UCSD-AML1 (cell line): Measurements from ENCODE around the gene OPCML.

Experiments used
- DNase-seq: peaks from one replicate; lab custom pipeline; 2025; ENCODE audit not compliant: unreplicated experiment; lab: John Stamatoyannopoulos, UW

Gene OPCML

DNA sequence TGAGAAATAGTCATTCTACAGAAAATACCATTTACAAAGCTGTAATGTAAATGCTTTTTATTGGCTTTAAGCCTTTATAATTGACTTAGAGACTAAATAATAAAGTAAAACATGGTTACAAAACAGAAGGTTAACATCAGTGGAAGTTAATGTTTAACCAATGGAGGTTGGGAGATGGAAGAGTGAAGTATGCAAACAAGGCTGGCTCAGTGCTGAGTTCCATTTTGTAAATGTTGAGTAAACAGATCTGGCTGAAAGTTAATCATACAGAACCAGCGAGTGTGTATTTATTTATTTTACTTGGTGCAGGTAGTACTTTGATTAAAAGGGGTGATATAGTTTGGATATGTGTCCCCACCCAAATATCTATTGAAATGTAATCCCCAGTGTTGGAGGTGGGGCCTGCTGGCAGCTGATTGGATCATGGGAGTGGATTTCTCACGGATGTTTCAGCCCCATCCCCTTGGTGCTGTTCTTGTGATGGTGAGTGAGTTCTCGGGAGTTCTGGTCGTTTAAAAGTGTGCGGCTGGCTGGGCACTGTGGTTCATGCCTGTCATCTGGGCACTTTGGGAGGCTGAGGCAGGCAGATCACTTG is 827.4 kb downstream of the OPCML start:
- DNase-seq: no peak

DNA sequence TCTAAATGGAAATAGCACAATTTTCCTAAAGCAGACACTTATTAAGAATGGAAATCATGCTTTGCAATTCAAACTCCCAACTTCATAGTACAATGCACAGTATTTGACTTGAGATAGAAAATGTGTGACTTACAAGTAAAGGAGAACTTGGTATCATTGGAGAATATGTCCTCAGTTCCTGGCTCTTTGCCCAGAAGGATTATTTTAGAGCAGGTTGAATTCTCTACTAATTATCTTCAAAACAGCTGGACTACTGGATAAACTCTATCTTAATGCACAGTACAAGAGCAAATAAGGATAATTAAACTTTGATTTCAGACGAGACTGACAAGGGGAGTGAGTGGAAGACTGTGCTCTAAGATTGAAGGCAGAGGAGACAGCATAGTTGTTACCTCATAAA is 839.4 kb downstream of the OPCML start:
- no peak for DNase-seq

DNA sequence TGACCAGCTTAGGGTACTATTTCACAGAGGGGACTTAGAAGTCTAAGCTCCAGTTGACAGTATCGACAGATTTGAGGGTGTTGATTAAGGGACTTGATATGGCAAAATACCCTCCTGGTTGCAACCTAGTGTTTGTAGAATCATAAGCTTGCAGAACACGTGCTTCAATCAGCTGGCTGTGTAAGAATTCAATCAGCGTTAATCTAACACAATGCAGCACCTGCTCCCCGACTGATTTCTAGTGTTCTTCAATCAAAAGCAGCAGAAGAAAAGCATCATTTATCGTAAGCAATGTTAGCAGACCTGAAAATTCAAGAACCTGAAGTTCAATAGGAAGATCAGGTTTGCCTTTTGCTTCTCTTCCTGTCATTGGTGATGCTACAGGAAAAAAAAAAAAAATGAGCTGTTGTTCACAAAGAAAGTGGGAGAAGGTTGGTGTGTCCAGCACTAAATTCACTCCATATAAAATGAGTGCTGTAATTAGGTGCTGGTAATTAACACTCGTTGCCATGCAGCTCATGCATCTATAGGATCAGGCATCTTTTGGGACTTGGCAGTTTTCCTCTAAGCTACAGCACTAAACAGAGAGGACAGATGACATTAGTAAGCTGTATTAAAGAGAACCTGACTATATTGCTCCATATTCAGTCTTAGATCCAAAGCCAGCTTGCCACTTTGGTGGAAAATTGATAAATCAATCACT is 840.3 kb downstream of the OPCML start:
- DNase-seq: no peak

DNA sequence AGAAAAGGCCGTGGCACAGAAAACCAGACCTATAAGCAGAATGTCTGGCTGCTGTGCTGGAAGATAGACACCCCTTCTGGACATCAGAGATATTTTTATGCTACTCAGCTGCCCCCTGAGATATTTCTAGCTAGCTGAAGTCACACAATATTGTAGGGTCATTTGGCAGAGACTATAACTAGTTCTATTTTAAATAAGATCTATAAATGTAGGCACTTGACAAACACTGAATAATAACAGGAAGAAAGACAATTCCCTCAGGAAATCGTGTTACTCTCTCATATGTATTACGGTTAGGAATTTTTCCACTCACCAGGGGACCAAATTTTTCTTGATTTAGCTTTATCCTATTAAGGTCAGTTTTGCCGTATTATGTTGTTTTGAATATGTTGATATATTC is 845.4 kb downstream of the OPCML start:
- no peak for DNase-seq

DNA sequence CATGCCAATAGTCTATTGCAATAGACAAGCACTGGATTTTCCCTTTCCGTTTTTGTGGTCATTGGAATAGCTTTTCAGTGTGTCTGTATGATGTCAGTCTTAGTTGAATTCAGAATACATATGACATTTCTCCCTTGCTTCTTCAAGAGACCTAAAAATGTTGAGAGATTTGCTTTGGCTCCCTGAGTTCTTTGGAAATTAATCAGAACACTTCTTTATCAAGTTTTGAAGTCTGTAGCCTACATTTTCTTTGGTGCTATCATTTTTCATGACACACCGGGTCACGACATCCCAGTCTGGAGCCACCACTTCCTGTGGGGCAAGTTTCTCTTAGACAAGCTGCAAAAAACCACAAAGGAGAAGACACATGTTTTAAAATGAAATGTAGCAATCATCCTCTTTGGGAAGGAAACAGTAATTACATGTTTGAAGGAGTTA is 847.1 kb downstream of the OPCML start:
- DNase-seq: no peak

DNA sequence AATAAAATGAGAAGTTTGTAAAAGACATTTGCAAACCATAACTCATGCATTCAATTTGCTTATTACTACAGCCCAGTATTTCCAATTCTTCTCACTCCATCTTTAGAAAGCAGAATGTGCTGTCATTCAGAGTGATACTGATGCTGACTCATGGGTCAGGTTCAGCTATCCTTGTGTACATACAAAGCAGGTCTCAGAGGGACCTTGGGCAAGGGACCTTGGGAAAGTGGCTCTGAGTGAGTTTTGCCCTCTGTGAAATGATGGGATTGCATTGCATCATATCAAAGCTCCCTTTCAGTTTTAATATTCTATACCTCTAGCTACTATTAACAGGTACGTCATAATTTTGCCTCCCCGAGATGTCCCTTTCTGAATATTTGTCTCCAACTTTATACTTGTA is 848.7 kb downstream of the OPCML start:
- DNase-seq: no peak

DNA sequence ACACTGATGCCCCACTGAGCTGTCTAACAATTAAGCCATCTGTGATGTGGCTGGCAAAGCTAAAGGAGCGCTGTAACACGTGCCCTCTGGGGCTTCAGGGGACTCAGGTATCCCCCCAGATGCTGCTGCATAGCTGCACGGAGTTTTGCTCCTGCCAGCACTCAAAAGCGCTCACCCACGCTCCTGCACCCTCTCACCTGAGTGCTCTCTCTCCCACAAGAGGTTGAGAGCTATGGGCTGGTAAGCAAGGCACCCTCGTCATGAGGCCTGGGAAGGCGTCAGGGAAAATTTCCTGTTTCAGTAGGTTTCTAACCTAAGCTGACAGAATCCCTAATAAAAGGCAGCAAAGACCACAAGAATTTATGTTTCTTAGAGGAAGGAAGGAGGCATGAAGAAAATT is 850.3 kb downstream of the OPCML start:
- DNase-seq: no peak

DNA sequence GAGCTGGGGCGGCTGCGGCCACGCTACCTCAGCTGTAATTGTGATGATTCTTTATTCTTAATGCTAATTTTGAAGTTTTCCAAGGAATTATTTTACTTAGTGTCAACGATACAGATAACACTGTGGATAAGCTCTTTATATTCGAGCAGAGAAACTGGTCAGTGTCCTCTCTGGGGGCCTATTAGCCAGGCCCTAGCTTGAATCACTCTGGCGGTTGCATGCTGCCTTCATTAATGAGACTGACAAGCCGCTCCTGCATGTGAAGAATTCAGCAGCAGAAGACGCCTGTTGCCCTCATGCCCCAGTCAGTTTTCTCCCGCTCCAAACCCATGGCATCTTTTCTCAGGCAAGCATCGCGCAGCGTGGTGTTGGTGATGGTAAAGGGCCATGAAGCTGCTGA is 851.7 kb downstream of the OPCML start:
- DNase-seq: no peak

DNA sequence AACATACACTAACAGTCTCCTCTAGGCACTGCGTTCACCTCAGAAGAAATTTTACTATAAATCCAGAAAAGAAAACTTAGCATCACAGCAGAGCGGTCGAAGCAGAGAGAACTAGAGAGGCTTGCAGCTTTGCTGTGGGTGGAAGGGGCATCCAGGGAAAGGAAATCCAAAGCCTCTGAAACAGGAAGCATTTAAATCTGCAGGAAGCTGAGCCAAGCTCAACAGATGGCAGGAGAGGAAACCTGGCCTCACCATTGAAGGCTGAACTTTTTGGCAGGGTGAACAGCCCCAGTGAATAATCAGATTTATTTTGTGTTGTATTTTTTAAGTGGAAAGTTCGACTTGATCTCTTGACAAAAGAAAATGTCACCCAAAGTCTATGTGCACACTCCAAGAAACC is 858.1 kb downstream of the OPCML start:
- no peak for DNase-seq

DNA sequence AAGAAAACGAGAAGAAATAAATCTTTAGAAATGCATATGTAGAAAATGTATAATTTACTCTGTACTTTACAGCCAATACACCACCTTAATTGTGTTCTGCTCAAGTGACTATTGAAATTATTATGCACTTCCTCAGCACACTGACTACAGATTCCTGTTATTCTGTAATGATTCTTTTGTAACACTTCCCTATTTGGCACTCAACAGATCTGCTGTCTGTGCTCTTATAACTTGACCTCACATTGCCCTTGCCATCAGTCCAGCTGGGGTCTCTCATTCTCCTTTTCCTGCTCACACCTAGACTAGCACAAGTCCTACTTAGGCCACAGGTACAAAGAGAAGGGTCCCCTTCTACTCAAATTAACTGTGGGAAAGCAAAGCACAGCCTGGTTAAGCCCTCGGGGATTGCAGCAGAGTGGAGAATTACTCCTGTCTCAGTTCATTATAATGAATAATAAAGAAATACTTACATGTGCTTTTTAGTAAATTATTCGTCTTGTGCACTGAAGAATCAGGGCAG is 860.4 kb downstream of the OPCML start:
- DNase-seq: no peak

DNA sequence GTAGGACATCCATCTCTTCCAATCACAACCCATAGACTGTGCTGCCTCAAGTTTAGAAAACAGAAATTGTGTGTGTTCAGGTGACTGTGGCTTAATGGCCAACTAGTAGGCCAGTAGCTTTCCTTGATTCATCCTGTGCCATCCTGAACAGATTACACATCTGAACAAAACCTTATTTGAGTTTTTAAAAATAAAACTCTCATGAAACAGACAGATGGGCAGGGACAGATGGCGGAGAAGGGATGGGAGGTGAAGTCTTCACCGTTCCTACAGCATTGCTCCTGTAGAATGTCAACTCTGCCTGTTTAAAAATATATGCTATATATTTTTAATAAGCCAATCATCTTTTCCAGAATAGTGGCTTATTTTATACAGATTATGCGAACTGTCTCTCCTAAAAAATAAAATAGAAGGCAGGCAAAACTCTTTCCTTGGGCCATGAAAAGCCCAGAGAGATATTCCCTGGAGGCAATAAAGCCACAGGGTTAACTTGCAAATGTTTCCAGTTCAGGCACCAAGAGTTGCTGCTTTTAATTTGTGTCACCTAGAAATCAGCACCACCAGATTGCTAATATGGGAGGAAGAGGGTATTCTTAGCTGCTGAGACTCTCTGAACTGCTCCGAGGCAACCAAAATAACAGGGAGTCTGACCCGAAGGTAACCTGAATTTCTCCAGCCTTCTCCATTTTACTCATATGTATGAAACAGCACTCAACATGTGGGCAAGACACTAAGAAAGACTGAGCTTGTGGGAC is 861.2 kb downstream of the OPCML start:
- no peak for DNase-seq

DNA sequence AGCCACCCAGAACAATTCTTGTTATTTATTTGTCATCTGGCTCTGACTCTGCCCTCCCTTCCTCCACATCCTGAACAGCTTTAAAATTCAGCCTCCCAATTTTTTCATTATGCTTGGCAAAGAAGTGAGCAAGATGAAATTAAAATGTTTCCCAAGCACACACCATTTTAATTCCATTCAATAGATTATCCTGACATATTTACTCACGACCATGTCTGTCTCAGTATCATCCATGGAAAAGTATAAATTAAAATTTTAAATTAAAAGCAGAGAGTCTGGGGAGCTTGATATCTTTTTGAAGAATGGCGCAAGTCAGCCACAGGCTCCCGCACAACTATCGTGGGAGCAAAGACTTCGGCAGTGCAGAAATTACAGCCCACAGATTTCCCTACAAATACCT is 862.4 kb downstream of the OPCML start:
- no peak for DNase-seq

DNA sequence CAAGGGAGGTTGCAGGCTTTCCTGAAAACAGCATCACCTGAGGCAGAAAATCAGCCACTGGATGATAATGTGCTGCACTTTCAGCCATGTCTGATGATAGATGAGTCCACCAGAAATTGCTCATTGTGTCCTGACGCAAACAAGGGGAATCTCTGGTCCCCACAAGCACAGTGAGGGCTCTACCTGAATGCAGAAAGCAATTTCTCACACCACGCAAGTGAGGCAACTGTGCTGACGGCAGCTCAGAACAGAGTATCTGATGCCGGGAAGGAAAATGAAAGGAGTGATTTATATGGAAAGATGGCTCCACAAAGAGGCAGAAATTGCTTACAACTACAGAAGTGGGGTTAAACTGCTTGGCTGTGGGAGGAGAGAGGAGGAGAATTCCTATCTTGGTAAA is 867.1 kb downstream of the OPCML start:
- no peak for DNase-seq

DNA sequence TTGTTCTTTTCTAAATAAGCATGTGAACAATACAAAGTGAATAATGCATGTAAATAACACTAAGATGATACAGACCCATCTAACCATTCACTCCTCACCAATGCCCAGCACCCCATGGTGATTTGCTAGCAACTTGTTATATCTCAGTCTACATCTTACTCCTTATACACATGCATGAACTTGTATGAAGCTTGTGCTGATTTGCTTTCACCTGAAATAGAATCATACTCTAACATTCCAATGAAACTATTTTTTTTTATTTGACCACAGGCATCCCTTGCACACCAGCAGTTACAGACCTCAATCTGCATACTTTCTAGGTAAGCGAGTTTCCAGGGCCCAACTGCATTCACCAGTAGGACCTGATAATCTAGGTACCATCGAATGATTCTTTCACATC is 873.6 kb downstream of the OPCML start:
- no peak for DNase-seq

DNA sequence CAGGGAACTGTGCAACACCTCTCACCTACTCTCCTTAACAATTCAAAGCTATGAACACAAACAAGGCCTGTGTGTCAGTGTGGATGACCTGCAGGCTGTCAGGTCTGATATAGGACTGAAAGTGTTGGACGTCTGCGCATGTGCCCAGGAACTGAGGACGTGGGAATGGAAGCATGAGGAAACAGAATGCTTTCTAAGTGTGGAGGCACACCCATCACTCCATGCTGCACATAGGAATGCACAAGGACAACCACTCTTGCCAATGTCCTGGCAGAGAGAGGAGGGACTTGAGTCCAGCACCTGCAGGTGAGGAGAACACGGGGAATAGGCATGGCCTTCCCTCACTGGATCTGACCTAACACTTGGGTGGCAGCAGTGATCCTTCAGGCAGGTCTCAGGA is 874.3 kb downstream of the OPCML start:
- no peak for DNase-seq

DNA sequence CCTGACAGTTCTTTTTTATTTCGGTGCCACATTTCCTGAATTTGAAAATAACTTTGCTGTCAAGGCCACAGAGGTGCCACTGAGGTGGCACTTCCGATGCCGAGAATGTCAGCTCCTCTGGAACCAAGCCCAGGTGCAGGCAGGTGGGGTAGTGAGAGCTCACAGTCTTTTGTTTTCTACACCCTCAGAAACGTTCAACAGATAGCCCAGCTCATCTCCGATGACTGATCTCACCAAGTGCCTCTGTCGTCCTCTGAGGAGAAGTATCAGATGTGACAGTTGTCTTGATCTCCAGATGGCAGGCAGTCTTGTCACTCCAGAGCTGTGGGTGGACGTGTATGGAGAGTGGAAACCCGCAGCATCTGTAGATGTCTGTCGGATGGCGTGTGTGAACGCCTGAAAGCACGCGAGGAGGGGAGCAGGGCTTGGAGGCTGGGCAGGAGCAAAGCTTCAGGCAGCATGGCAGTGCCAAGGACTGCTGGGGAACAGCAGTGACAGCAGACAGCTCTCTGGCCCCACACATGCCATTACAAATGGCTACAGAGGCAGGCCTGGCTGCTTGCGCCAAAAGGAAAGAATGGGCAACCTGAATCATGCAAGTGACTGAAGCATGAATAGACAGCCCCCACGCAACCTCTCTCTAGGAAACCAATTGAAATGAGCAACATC is 877.0 kb downstream of the OPCML start:
- DNase-seq: no peak

DNA sequence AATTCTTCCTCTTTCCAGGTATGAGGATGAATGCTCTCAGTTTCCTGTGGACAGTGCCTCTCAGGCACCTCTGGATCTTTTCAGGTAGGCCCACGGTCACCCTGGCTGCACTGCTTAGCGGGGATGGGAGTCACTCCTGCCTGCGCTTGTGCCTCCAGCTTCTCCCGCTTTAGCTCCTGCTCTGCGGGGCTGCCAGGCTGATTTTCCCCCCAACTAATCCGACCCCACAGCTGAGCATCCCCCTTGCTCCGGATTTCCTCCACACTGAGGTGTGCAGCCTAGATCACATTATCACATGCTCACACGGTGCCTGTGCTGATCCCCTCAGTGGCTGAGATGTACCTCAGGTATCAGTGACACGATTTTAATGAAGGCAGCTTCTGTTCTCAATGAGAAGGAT is 879.1 kb downstream of the OPCML start:
- no peak for DNase-seq

DNA sequence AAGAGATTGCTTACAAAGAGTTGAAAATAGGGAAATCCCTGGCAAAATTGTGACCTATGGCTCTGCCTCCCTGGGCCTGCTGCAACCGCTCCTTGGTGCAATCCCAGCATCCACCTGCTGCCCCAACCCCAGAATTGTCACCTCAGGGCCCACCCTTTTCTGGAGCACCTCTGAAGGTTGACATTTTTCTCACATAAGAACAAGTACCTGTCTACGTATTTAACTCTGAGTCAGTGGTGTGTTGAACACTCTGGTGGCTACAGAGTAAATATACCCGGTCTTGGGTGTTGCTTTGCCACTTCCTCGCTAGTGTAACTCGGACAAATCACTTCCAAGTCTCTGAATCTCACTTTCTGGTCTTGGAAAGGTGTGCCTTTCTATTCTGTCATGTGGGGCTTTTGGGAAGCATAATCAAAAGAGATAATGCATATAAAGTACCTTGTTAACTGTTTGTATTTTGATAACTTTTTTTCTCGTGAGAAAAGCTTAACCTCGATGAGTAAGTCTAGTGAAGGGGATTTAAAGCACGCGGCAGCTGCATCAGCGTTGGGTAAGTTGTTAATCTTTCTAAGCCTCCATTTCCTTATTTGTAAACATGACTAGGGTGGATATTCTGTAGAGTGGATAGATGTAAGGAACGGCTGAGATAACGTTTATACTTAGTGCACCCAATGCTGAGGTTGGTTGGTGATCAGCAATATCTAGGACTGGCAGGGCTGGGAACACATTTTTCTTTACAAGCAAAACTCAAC is 881.2 kb downstream of the OPCML start:
- no peak for DNase-seq

DNA sequence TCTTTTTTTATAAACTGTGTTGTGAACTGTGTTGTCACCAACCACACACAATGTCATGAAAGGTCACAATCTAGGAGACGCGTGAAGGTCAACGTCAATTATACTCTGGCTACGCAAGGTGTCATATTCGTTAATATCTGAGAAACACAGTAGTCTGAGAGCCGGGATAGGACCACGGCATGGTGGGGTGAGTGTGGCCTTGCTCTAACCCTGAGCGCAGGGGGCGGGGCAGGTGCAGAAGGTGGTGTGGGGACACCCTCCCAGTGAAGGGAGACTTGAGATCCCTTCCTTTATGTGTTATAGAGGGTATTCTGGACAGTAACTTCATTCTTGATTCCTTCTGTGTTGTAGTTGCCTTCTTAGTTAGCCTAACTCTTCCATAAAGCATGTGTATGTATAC is 883.0 kb downstream of the OPCML start:
- DNase-seq: no peak

DNA sequence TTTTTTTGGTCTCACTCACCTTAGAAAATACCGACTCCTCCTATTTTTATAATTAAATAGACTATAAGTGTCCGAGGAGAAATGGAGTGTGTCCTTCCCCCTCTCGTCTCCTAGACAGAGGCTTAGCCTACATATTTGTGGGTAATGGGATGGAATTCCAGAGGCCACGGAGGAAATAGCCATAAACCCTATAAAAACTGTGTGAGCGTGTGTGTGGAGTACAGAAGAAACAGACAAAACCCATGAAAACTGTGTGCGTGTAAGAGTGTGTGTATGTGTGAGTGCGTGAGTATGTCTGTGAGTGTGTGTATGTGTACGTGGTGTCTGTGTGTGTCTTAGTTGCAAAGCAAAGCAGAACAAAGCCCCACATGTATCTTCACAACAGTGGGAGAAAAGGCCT is 883.5 kb downstream of the OPCML start:
- no peak for DNase-seq

DNA sequence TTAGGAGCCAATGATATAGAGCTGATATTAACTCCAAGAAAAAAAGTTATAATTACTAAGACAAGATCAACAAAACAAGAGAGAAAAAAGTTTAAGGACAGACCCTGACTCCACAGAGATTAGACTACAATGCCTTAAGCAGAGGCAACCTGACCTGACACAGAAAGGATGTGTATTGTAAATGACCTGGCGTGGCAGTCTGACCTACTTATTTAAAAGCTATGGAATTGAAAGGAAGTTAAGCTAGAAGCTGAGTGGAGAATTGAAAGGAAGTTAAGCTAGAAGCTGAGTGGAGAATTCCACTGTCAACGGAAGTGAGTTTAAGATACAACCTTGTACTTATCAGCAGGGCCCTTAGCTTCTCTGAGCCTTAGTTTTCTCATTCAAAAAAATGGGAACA is 885.4 kb downstream of the OPCML start:
- no peak for DNase-seq
